ENCODE data around the gene C2orf68.

DNA sequence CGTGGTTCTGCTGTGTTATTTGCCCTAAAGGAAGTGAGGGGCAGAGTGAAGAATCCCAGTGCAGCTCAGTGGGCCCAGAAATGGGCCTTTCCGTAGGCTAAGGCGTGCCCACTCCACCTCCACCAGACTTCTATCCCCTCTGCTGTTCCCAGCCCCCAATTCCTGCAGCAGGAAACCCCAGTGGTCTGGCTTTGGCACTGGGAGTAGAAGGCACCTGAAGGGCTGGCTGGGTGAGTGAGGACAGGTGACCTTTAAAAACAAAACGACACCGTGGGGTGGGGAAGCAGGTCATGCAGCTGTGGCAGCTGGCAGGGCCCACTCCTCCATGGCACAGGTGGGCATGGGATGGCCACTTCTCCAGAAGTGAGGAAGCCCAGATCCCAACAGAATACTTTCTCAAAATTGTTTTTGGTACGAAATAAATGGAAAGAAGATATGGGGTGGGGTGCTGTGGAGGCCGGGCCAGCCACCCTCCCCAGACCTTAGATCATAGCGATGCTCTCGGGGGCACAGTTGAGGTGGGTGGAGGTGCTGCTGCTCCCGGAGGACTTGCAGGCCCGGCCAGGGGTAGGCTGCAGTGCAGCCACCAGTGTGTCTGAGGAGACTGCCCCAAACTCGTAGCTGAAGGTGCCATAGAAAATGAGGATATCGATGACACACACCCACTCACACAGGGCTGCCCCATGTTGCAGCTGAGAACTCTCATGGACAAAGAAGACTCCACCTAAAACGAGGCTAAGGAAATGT, 13.1 kb downstream of the C2orf68 start:
- TF ChIP-seq, protein P1, sequence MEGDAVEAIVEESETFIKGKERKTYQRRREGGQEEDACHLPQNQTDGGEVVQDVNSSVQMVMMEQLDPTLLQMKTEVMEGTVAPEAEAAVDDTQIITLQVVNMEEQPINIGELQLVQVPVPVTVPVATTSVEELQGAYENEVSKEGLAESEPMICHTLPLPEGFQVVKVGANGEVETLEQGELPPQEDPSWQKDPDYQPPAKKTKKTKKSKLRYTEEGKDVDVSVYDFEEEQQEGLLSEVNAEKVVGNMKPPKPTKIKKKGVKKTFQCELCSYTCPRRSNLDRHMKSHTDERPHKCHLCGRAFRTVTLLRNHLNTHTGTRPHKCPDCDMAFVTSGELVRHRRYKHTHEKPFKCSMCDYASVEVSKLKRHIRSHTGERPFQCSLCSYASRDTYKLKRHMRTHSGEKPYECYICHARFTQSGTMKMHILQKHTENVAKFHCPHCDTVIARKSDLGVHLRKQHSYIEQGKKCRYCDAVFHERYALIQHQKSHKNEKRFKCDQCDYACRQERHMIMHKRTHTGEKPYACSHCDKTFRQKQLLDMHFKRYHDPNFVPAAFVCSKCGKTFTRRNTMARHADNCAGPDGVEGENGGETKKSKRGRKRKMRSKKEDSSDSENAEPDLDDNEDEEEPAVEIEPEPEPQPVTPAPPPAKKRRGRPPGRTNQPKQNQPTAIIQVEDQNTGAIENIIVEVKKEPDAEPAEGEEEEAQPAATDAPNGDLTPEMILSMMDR (IDR thresholded peaks at IDR 0.05; ENCODE audit: insufficient read depth, low read length, poor library complexity, severe bottlenecking): no peak
- no peak for TF ChIP-seq EZH2phosphoT487 (conservative IDR thresholded peaks at IDR 0.05; ENCODE audit: low read length)

All from SU-DHL-6 (cell line).